ENCODE measurements around the gene PRR15L. TPM values are rescaled to one million over a fixed set of nuclear protein-coding genes. Genes with fewer than 3 reads are reported as not detected.

PRR15L gene
- total and polyA plus RNA-seq, 7 donors = 0.04 to 0.17 TPM; not detected in 5

GRCh38 chr17:47945080-47945479 is 12.6 kb downstream of the PRR15L start:
- DNase-seq (no peak), ATAC-seq (no peak)
- H3K36me3 ChIP-seq (ENCODE audit: insufficient read depth in 1 of 2, low read depth in 1 of 2) = peaks cover 4 to 47% of the 10 kb centered on the region in 2 donors
- peak overlapping the region; percentile 71 for H3K27ac ChIP-seq
- no peaks in the 10 kb centered on the region for H3K27me3 ChIP-seq (ENCODE audit: insufficient read depth in 3 of 3, low read length in 2 of 3)
- no peaks in the 10 kb centered on the region for H3K9me3 ChIP-seq
- H3K4me1 ChIP-seq = peaks cover 32% of the 10 kb centered on the region
- WGBS, 3 donors = 81 to 84% (median 82%) methylated on average over 8 of the region's 8 CpGs
- no peak for TF ChIP-seq CTCF (IDR thresholded peaks at IDR 0.05)
- intact Hi-C loops (cut with DNase I) = loop anchor here (5.0 kb wide), 2 partner anchors 38 to 48 kb away; partner anchors contain the start of gene SP2 (in 1 of the 2)
- no peak overlapping the region for H3K4me3 ChIP-seq

- DNase-seq = no peak
- H3K27me3 ChIP-seq (ENCODE audit: insufficient read depth in 3 of 3, low read length in 2 of 3) = no peaks in the 10 kb centered on the region
- ATAC-seq = no peak
- intact Hi-C loops (cut with DNase I) = no loop called here
- no peak for TF ChIP-seq CTCF (IDR thresholded peaks at IDR 0.05)
- H3K9me3 ChIP-seq = no peaks in the 10 kb centered on the region
- H3K27ac ChIP-seq = peak overlapping the region; percentile 94
- H3K4me1 ChIP-seq = peaks cover 16% of the 10 kb centered on the region
- whole genome bisulfite sequencing, 3 donors = 70 to 76% (median 70%) methylated on average over 6 of the region's 6 CpGs
- peak overlapping the region; percentile 99 for H3K4me3 ChIP-seq
- peaks cover 4 to 37% of the 10 kb centered on the region in 2 donors for H3K36me3 ChIP-seq (ENCODE audit: insufficient read depth in 1 of 2, low read depth in 1 of 2)
Measured at GRCh38 chr17:47942568-47942967, 15.1 kb downstream of the PRR15L start.

- DNase-seq (no peak), ATAC-seq (no peak)
- peaks cover 4 to 36% of the 10 kb centered on the region in 2 donors for H3K36me3 ChIP-seq (ENCODE audit: insufficient read depth in 1 of 2, low read depth in 1 of 2)
- H3K4me1 ChIP-seq = peaks cover 16% of the 10 kb centered on the region
- peak overlapping the region; percentile 94 for H3K27ac ChIP-seq
- no peak for TF ChIP-seq CTCF (IDR thresholded peaks at IDR 0.05)
- H3K9me3 ChIP-seq = no peaks in the 10 kb centered on the region
- intact Hi-C loops (cut with DNase I) = no loop called here
- no peaks in the 10 kb centered on the region for H3K27me3 ChIP-seq (ENCODE audit: insufficient read depth in 3 of 3, low read length in 2 of 3)
- WGBS, 3 donors = 13 to 24% (median 20%) methylated on average over 5 of the region's 5 CpGs
- peak overlapping the region; percentile 99 for H3K4me3 ChIP-seq
Measured at GRCh38 chr17:47942096-47942510, 15.6 kb downstream of the PRR15L start.

GRCh38 chr17:47941246-47942095 is 16.2 kb downstream of the PRR15L start, which contains the start of gene PNPO:
TSS of gene PNPO (plus strand) at chr17:47941571. CDS start at chr17:47941676, 105 bp downstream.
- H3K27me3 ChIP-seq (ENCODE audit: insufficient read depth in 3 of 3, low read length in 2 of 3) = no peaks in the 10 kb centered on the region
- peak within 1 kb of the TSS; percentile 94 for H3K27ac ChIP-seq
- intact Hi-C loops (cut with DNase I) = loop anchor here in 1 of 2 donors (2.0 kb wide), 1 partner anchor 33 kb away; no protein-coding TSS in a partner anchor
- no peaks in the 10 kb centered on the region for H3K9me3 ChIP-seq
- 1 to 2% (median 1%) methylated on average over 45 to 50 of the region's 50 CpGs for WGBS, 3 donors
- peaks cover 3 to 33% of the 10 kb centered on the region in 2 donors for H3K36me3 ChIP-seq (ENCODE audit: insufficient read depth in 1 of 2, low read depth in 1 of 2)
- peak within 1 kb of the TSS; percentile 99 for H3K4me3 ChIP-seq
- ATAC-seq (peak; percentile 98 to 99 (median 98)), DNase-seq (peak; percentile 92 to 95)
- H3K4me1 ChIP-seq = peaks cover 16% of the 10 kb centered on the region
- no peak for TF ChIP-seq CTCF (IDR thresholded peaks at IDR 0.05)

Measured in psoas muscle (tissue), 8 donors.